Fibroblast of skin of scalp (primary cell): ENCODE data around the gene BARHL1. TPM values are rescaled to one million over a fixed set of nuclear protein-coding genes. Genes with fewer than 3 reads are reported as not detected.
A peak's percentile ranks its signal among the peaks of the same experiment; 100 is the strongest.

ENCODE experiments used
- DNase-seq: peaks from one replicate; pipeline ENCODE4 v3.0.0-alpha.2; 2013
- polyA plus RNA-seq, 2 experiments: library from polyadenylated mRNA; unstranded; fragments of 120-200 nt; gene quantifications; one replicate each; pipeline ENCODE4 v1.2.1, GENCODE V29; 2013; ENCODE audit not compliant: insufficient read length in 2 of 2

Gene BARHL1
- not detected for polyA plus RNA-seq (2013, experiment 1 of 2; ENCODE audit: insufficient read length)
- not detected for polyA plus RNA-seq (2013, experiment 2 of 2; ENCODE audit: insufficient read length)

DNA sequence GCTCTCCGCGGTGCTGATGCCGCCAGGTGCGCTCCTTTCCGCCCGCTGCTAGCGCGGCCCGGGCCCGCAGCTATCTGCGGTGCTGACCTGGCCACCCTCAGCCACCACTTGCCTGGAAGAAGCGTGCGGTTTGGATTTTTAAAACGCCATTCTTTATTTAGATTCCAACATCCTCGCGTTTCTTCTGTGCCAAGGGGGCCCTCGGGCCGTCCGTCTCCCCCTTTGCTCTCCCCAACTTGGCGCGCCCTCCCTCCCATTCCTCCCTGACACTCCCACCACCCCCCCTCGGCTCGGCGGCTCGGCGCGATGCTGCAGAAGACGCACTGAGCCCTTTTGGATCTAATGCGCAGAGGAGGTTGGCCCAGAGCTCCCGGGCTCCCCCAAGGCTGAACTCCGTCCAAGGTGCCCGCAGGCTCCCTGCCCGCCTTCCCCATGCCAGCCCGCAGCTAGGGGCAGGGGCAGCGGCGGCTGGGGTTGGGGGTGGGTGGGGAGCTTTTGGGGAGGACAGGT is at the start of gene BARHL1:
TSS of gene BARHL1 (plus strand) at position 331 of the 510 bp plus-strand sequence. CDS start 192 bp downstream, outside the sequence.
- no peak for DNase-seq

- no peak for DNase-seq
Measured at GRCh38 chr9:132534832-132535231, 47.6 kb upstream of the BARHL1 start.

- DNase-seq, result no peak
Measured at GRCh38 chr9:132536124-132536523, 46.3 kb upstream of the BARHL1 start.

DNA sequence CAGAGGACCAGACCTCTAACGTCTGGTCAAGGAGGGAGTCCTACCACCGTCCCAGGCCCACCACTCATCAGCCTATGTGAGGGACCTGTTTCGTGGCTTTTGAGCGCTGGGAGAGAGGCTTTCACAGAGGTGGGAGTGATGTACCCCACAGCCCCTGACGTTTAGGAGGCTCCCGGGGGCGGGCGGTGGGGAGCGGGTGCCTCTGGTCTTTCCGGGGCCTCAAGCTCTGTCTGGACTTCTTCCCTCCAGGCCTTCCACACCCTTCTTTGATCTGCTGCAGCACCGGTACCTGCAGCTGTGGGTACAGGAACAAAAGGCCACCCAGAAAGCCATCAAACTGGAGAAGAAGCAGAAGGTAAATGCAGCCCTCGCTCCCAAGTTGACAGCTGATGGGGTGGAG is 45.1 kb upstream of the BARHL1 start:
- DNase-seq, result no peak

DNA sequence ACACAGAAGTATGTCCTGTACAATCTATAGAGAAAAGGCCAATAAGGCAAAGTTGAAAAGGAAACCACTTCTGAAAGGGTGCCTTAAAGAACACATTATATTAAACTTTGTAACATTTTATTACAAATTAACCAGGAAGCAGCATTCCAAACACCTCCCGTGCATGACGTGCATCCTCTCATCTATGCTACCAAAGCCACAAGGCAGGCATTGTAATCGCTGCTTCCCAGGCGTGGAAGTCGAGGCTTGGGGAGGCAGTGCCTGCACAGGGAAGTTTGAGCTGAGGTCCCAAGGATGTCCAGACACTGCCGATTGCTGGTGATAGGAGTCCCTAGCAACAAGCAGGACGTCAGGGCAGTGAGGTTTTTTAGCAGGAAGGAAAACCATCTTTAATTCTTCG is 44.3 kb upstream of the BARHL1 start:
- no peak for DNase-seq

GRCh38 chr9:132539096-132539495 is 43.3 kb upstream of the BARHL1 start:
- no peak for DNase-seq

DNA sequence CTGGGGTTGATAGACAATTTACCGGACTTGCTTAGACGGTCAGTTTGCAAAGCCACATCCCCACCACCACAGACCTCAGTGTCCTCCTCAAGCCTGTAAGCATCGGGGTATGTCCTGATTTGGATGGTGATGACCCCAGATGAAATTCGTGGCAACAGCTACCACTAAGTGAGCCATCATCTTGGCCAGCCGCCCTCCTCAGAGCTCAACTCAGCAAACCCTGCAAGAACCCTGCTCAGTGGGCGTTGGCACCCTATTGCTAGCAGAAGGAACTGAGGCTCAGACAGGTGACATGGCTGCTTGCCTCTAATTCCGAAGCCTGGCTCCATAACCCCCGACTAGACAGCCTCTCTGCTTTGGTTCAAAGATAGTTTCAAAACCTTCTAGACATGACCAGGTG is 41.4 kb upstream of the BARHL1 start:
- no peak for DNase-seq

DNA sequence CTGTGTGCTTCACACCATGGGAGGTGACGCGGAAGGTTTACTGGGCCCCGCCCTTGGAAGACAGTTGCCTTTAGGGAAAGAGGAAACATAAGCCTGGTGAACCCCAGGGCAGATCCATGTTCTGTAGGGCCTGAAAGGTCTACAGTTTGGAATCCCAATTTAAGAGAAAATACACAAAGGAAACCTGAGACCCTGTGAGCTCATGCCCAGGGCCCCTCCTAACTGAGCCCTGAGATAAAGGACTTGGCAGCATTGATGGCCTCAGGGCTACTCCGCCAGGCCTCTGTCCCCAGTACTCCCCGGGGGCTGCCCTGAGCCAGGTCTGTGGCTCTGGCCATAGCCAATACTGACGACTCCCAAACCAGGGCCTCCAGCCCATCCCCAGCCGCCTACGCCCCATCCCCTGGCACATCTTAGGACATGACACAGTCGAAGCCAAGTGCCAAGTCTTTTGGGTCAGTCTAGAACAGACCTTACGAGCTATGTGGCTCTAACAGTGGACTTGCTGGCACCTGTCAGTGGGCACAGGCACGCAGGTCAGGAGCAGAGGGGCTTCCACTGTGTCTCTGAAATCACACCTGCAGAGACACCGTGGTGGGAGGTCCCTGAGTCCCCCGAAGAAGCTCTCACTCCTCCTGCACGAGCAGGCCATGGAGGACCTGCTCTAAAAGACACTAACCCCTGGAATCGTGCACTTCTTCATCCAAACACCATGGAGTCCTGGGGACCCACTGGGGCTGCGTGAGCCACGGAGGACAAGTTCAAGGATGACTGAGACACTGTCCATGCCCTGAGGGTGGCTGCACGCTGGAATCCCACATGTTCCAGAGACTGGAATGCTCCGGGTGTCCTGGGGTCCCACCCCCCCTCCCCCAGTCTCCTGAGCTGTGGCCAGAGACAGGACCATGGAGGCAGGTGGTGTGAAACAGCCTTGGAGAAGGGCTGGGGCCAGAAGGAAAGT is 40.3 kb upstream of the BARHL1 start:
- no peak for DNase-seq

- DNase-seq, result no peak
Measured at GRCh38 chr9:132543251-132543650, 39.2 kb upstream of the BARHL1 start.

- DNase-seq, result no peak
Measured at GRCh38 chr9:132543960-132544359, 38.4 kb upstream of the BARHL1 start.

DNA sequence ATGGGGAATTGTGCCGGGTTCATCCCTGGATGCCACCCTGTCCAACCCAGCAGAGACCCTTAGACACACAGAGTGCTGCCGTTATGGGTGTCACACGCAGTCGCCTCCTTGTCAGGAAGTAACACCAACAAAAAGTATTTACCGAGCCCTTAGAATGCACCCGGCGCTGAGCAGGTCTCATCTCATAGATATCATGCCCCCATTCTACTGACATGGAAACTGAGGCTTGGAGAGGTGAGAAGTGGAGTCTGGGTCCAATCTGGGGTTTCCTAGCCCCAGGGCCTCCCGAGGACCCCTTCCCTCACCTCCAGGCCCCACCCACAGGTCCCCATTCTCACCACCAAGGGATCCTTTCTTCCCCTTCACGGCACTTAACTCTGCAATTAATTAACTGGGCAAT is 36.8 kb upstream of the BARHL1 start:
- no peak for DNase-seq

DNA sequence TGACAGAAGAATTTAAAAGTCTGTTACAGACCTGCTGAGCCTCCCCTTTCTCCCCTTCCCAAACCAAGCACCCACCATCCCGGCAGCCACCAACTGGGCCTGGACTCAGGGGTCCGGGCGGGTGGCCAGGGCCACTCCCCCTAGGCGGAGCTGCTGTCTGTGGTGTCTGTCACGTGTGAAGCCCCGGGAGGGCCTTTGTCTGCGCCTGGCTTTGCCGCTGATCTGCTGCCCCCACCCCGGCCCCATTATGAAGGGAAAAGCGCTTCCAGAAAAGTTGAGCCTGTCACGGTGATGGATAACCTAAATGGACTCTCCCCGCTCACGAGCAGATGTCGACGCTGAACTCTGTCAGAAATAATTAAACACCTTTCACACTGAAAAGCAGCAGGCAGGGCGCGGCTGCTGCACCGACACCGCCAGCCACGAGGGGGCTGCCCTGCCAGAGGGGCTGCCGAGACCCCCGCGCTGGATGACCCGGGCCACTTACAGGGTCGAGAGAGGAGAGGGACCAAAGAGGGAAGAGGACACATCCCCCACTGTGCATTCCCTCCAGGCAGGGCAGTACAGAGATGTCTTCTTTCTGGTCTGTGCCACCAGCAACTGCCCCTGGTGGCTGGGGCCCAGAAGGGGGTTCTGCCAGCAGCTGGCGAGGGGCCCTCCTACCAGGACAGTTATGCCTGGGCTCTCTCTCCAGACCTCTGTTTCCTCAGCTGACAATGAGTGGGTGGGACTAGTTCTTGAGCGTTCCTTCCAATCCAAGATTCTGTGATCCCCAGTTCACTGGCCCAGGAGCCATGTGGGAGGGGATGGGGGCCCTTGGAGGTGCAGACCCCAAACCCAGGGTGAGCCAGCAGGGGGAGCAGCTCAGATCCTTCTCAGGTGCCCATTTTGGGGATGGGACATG is 36.0 kb upstream of the BARHL1 start:
- DNase-seq, result peak; percentile 49

DNA sequence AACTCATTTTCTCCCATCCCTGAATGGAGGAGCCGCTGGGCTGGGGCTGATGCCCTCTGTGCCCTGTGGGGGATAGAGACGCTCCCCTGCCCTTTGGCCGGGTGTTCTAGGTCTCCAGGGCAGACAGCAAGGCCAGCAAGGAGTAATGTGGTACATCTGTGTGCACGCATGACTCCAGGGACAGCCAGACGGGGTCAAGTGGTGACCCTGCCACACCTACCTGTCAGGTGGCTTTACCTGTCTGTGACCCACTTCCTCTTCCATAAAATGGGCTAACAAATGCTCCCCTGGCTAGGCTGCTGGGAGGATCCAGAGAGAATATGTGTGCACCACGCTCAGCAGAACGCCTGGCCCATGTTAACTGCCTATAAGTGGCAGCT is 35.4 kb upstream of the BARHL1 start:
- no peak for DNase-seq

DNA sequence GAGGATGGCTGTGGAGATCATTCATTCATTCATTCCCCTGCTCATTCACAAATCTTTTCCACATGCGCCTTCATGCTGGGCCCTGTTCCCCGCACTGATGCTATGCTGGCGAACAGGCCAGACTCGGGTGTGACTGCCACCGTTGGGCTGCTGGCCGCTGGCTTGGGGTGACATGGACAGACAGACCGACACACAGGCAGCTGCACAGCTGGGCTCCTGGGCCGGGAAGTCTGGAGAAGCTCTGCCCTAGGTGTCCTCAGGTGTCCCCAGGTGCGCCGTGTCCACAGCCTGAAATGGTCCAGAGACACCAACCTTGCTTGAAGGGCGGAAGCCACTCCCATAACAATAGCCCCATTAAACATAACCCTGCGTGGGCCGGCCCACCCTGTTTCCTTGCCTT is 35.0 kb upstream of the BARHL1 start:
- DNase-seq, result no peak

DNA sequence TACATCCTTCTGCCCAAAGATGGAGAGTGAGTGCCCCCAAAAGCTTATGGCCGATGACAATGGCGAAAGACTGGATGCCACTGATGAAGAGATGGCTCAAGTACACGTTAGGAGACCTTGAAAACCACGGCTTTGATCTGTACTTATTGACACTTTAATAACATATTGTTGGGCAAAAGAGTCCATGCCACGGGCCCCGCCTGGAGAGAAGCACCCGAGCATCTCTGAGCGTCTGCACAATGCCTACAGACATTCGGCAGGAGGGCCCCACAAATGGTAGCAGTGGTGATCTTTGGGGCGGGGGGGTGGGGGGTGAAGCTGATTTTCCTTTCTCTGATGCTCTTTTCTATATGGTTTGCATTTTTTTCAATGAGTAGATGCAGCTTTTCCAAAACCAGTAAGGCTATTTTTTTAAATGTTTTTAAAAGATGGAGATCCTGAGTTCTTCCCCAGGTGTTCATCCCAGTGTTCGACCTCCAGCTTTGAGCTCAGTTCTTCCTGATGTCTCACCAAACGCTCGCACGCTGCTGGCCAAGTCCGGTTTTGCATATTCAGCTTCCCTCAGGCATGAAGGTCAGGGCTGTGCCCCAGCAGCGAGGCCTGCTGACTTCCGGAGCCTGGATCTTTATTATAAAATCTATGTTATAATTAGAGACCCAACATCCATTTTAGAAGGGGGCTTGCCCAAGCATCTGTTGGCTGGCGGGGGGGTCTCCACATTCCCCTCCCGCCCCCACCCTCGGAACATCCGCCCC is 34.3 kb upstream of the BARHL1 start:
- no peak for DNase-seq

GRCh38 chr9:132548751-132549640 is 33.4 kb upstream of the BARHL1 start:
- DNase-seq, result peak; percentile 15

DNA sequence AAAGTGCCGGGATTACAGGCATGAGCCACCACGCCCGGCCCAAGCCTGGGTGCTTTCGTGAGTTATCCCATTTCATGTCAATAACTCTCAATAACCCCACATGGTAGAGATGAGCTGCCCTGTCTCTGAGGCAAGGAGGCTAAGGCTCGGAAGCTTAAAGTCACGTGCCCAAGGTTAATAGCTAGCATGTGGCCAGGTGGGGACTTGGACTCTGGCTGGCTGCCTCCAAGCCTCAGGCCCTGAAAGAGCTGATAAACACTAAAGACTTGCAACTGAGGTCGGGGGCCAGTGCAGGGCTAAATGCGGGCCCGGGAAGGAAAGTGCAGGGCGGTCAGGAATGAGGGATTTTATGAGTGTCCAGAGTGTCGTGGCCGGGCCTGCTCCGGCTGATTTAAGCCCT is 30.9 kb upstream of the BARHL1 start:
- no peak for DNase-seq

DNA sequence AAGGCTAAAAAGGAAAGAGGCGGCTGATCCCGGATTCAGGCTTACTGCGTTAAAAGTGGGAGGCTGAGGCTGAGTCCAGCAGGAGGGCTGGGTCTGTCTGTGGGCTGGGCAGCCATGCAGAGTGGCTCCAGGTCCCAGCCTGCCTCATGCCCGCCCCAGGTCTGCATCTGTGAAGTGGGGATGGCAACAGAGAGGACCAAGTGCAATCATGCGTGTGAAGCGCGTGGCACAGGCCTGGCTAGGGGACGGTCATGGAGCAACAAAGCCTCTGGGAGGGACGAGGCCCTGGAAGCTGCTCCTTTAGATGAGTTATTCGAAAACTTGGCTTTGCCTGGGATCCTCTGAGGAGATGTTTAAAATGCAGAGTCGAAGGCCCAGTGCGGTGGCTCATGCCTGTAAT is 30.4 kb upstream of the BARHL1 start:
- DNase-seq, result no peak

- DNase-seq, result no peak
Measured at GRCh38 chr9:132554755-132555154, 27.7 kb upstream of the BARHL1 start.

GRCh38 chr9:132555528-132555927 is 26.9 kb upstream of the BARHL1 start:
- no peak for DNase-seq

- no peak for DNase-seq
Measured at GRCh38 chr9:132556235-132556634, 26.2 kb upstream of the BARHL1 start.
